ENCODE results near the gene IL17RD.

IL17RD gene

GRCh38 chr3:57064001-57064400, 101.2 kb downstream of the IL17RD start:
- Histone ChIP-seq H4K20me1 (ENCODE audit: control insufficient read depth, insufficient read depth, low read depth, low read length) (no peaks in the 10 kb centered on the region), H3K36me3 (ENCODE audit: control insufficient read depth, low read length) (no peaks in the 10 kb centered on the region), H3K27me3 (ENCODE audit: control insufficient read depth, low read length) (no peaks in the 10 kb centered on the region), H3F3A (ENCODE audit: control insufficient read depth, insufficient read depth) (peaks cover 5% of the 10 kb centered on the region; the same call in 1 of the 2 replicates), H3K9me2 (replicated peaks; ENCODE audit: control insufficient read depth, low read length) (no peaks in the 10 kb centered on the region), H3K4me1 (ENCODE audit: control insufficient read depth, low read length) (peaks cover 16% of the 10 kb centered on the region), H3K4me3 (ENCODE audit: low read length) (no peak overlapping the region), H3K4me2 (ENCODE audit: low read length) (no peak overlapping the region), H3K79me2 (ENCODE audit: control insufficient read depth, low read length) (no peaks in the 10 kb centered on the region), H3K9me3 (ENCODE audit: control insufficient read depth, insufficient read depth, low read length) (no peaks in the 10 kb centered on the region), H3K27ac (ENCODE audit: low read depth, low read length) (no peak overlapping the region)
- TF ChIP-seq CTCF (IDR thresholded peaks at IDR 0.05; ENCODE audit: low read depth, low read length, poor library complexity, severe bottlenecking): no peak
- no peak for TF ChIP-seq EZH2phosphoT487 (IDR thresholded peaks at IDR 0.05; ENCODE audit: borderline replicate concordance, low read length)

- TF ChIP-seq CTCF (IDR thresholded peaks at IDR 0.05; ENCODE audit: low read depth, low read length, poor library complexity, severe bottlenecking) (no peak), EZH2phosphoT487 (IDR thresholded peaks at IDR 0.05; ENCODE audit: borderline replicate concordance, low read length) (no peak)
Observed at GRCh38 chr3:57063032-57063431, 102.1 kb downstream of the IL17RD start.

DNA sequence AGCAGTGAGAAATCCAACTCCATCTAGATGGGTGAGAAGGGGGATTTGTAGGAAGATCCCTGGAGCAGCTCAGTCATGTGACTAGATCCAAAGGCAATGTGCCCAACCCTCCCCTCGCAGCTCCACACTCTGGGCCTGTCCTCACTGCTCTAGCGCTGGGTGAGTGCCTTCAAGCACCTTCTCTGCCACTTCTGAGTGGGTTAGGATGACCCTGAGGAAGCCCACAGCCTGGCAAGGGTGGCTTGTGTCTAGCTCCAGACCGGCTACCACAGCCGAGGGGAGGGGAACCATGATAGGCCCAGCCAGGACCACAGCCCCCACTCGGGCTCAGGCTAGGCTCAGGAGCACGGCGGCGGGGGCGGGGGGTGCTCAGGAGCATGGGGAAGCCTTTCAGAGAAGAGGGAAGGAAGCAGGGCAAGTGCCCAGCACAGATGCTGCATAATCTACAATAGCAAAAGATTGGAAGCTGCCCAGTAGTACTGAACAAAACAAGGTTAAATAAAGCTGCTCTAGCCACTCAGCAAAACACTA, 103.0 kb downstream of the IL17RD start:
- H3K9me3 ChIP-seq (ENCODE audit: control insufficient read depth, insufficient read depth, low read length): no peaks in the 10 kb centered on the region
- no peaks in the 10 kb centered on the region for H3K9me2 ChIP-seq (replicated peaks; ENCODE audit: control insufficient read depth, low read length)
- no peaks in the 10 kb centered on the region for H3K36me3 ChIP-seq (ENCODE audit: control insufficient read depth, low read length)
- no peaks in the 10 kb centered on the region for H4K20me1 ChIP-seq (ENCODE audit: control insufficient read depth, insufficient read depth, low read depth, low read length)
- H3K27me3 ChIP-seq (ENCODE audit: control insufficient read depth, low read length): no peaks in the 10 kb centered on the region
- no peaks in the 10 kb centered on the region for H3K79me2 ChIP-seq (ENCODE audit: control insufficient read depth, low read length)
- no peak overlapping the region for H3K4me3 ChIP-seq (ENCODE audit: low read length)
- H3F3A ChIP-seq (ENCODE audit: control insufficient read depth, insufficient read depth): no peaks in the 10 kb centered on the region
- TF ChIP-seq CTCF (IDR thresholded peaks at IDR 0.05; ENCODE audit: low read depth, low read length, poor library complexity, severe bottlenecking) (no peak), EZH2phosphoT487 (IDR thresholded peaks at IDR 0.05; ENCODE audit: borderline replicate concordance, low read length) (no peak)
- H3K4me2 ChIP-seq (ENCODE audit: low read length): no peak overlapping the region
- no peaks in the 10 kb centered on the region for H3K4me1 ChIP-seq (ENCODE audit: control insufficient read depth, low read length)
- H3K27ac ChIP-seq (ENCODE audit: low read depth, low read length): no peak overlapping the region

More at GRCh38 chr3:57063032-57063431, 102.1 kb downstream of the IL17RD start:
- H3K4me2 ChIP-seq (ENCODE audit: low read length): no peak overlapping the region
- H3F3A ChIP-seq (ENCODE audit: control insufficient read depth, insufficient read depth): peaks cover 2% of the 10 kb centered on the region; the same call in 1 of the 2 replicates
- H3K27ac ChIP-seq (ENCODE audit: low read depth, low read length): no peak overlapping the region
- no peaks in the 10 kb centered on the region for H3K9me3 ChIP-seq (ENCODE audit: control insufficient read depth, insufficient read depth, low read length)
- peaks cover 6% of the 10 kb centered on the region for H3K4me1 ChIP-seq (ENCODE audit: control insufficient read depth, low read length)
- H3K79me2 ChIP-seq (ENCODE audit: control insufficient read depth, low read length): no peaks in the 10 kb centered on the region
- H3K4me3 ChIP-seq (ENCODE audit: low read length): no peak overlapping the region
- no peaks in the 10 kb centered on the region for H4K20me1 ChIP-seq (ENCODE audit: control insufficient read depth, insufficient read depth, low read depth, low read length)
- H3K27me3 ChIP-seq (ENCODE audit: control insufficient read depth, low read length): no peaks in the 10 kb centered on the region
- no peaks in the 10 kb centered on the region for H3K36me3 ChIP-seq (ENCODE audit: control insufficient read depth, low read length)
- H3K9me2 ChIP-seq (replicated peaks; ENCODE audit: control insufficient read depth, low read length): no peaks in the 10 kb centered on the region
